Keratinocyte (primary cell): ENCODE results near the gene SCARF2. TPM values are rescaled to one million over a fixed set of nuclear protein-coding genes. Genes with fewer than 3 reads are reported as not detected.

ENCODE experiments used
- DNase-seq: peaks from one replicate; pipeline ENCODE4 v3.0.0-alpha.2; 2011; ENCODE audit warnings: low read depth, missing footprints, low spot score
- FAIRE-seq: peaks from 2 replicates; lab custom pipeline; 2011; peaks lifted over from hg19 to GRCh38; lab: Jason Lieb, UNC
- H2AFZ ChIP-seq: 2 replicates; pipeline ENCODE4 v1.6.0; 2012; ENCODE audit warnings: low read length, control low read depth, inconsistent platforms; ENCODE audit not compliant: control insufficient read depth
- H3K27ac ChIP-seq: 2 replicates; pipeline ENCODE4 v1.5.1; 2011; ENCODE audit warnings: low read length; ENCODE audit not compliant: control insufficient read depth, insufficient read depth
- H3K27me3 ChIP-seq: 3 replicates; pipeline ENCODE4 v1.6.0; 2011; ENCODE audit warnings: low read length; ENCODE audit not compliant: control insufficient read depth, insufficient read depth; ENCODE audit errors: extremely low read depth
- H3K36me3 ChIP-seq, 2 experiments: 2 replicates in 1 of 2; 3 replicates in 1 of 2; pipeline ENCODE4 v1.5.1; 2011; ENCODE audit warnings: low read length in 2 of 2, mild to moderate bottlenecking in 1 of 2; ENCODE audit not compliant: control insufficient read depth in 2 of 2, insufficient read depth in 2 of 2; ENCODE audit errors: extremely low read depth in 1 of 2
- H3K4me1 ChIP-seq: 3 replicates; pipeline ENCODE4 v1.5.1; 2011; ENCODE audit warnings: low read length; ENCODE audit not compliant: control insufficient read depth, insufficient read depth; ENCODE audit errors: extremely low read depth
- H3K4me2 ChIP-seq: 3 replicates; pipeline ENCODE4 v1.6.0; 2011; ENCODE audit warnings: low read depth, low read length; ENCODE audit not compliant: control insufficient read depth, insufficient read depth; ENCODE audit errors: extremely low read depth
- H3K4me3 ChIP-seq, 3 experiments: fragments of 200-600 bp in 1 of 3; sonication (generic) in 1 of 3; 2 replicates in 2 of 3; 3 replicates in 1 of 3; pipeline ENCODE4 v1.5.1; 2011 to 2016; ENCODE audit warnings: low read length in 3 of 3, mild to moderate bottlenecking in 3 of 3, control low read depth in 2 of 3, inconsistent platforms in 1 of 3, low read depth in 1 of 3, mixed read lengths in 1 of 3, mixed run types in 1 of 3, moderate library complexity in 1 of 3; ENCODE audit not compliant: control insufficient read depth in 2 of 3, insufficient read depth in 2 of 3; ENCODE audit errors: extremely low read depth in 1 of 3
- H3K79me2 ChIP-seq: 2 replicates; pipeline ENCODE4 v1.6.0; 2012; ENCODE audit warnings: low read length; ENCODE audit not compliant: control insufficient read depth, insufficient read depth
- H3K9ac ChIP-seq: 3 replicates; pipeline ENCODE4 v1.6.0; 2011; ENCODE audit warnings: low read length; ENCODE audit not compliant: control insufficient read depth, insufficient read depth; ENCODE audit errors: extremely low read depth
- H3K9me1 ChIP-seq: 3 replicates; pipeline ENCODE4 v1.6.0; 2011; ENCODE audit warnings: low read length; ENCODE audit not compliant: control insufficient read depth, insufficient read depth; ENCODE audit errors: extremely low read depth
- H3K9me3 ChIP-seq: 2 replicates; pipeline ENCODE4 v1.5.1; 2012; ENCODE audit warnings: low read depth, low read length; ENCODE audit not compliant: control insufficient read depth
- H4K20me1 ChIP-seq: 3 replicates; pipeline ENCODE4 v1.6.0; 2011; ENCODE audit warnings: low read length; ENCODE audit not compliant: control insufficient read depth, insufficient read depth; ENCODE audit errors: extremely low read depth
- EZH2 ChIP-seq: IDR thresholded peaks from one replicate; pipeline ENCODE4 v1.6.1; 2012; ENCODE audit warnings: inconsistent platforms, mild to moderate bottlenecking, low read length, moderate library complexity
- dilution Hi-C: fragments of 300-500 bp; cut with MboI; formaldehyde crosslinking; loops from one replicate; pipeline ENCODE4 v1.7.0; 2020; ENCODE audit warnings: low sequenced_read_pairs; ENCODE audit not compliant: extremely low pct_ligation_motif_present
- polyA plus RNA-seq, 5 experiments: library from polyadenylated mRNA; depleted of rRNA in 3 of 5; stranded (reverse) in 3 of 5; stranded (forward) in 1 of 5; unstranded in 1 of 5; fragments of >200 nt; gene quantifications; 1 replicate in 1 of 5; 2 replicates in 3 of 5; 3 replicates in 1 of 5; pipeline versions ENCODE4 v1.2.1 to v1.2.3, GENCODE V29; 2011 to 2012; ENCODE audit warnings: missing spikeins in 2 of 5, low read depth in 1 of 5, low replicate concordance in 1 of 5
- TF ChIP-seq, protein P1 (sequence below), 3 experiments: IDR thresholded peaks in 1 of 3; conservative IDR thresholded peaks in 1 of 3; optimal IDR thresholded peaks in 1 of 3; 2 replicates in 2 of 3; 3 replicates in 1 of 3; pipeline versions ENCODE3 to v1.5.1; 2011; ENCODE audit warnings: low read length in 3 of 3, mild to moderate bottlenecking in 3 of 3, moderate library complexity in 2 of 3, control low read depth in 1 of 3, inconsistent platforms in 1 of 3; ENCODE audit not compliant: insufficient read depth in 2 of 3; ENCODE audit errors: extremely low read depth in 1 of 3

SCARF2 gene
- polyA plus RNA-seq, 1 donor (not counting 4 experiments of a cell fraction or from before 2014, with no cell fraction given): 0.05 TPM

- H3K27ac ChIP-seq: no peak overlapping the region
- dilution Hi-C loops: no loop called here
- no peaks in the 10 kb centered on the region for H3K4me1 ChIP-seq
- TF ChIP-seq EZH2: no peak
- TF ChIP-seq, protein P1, sequence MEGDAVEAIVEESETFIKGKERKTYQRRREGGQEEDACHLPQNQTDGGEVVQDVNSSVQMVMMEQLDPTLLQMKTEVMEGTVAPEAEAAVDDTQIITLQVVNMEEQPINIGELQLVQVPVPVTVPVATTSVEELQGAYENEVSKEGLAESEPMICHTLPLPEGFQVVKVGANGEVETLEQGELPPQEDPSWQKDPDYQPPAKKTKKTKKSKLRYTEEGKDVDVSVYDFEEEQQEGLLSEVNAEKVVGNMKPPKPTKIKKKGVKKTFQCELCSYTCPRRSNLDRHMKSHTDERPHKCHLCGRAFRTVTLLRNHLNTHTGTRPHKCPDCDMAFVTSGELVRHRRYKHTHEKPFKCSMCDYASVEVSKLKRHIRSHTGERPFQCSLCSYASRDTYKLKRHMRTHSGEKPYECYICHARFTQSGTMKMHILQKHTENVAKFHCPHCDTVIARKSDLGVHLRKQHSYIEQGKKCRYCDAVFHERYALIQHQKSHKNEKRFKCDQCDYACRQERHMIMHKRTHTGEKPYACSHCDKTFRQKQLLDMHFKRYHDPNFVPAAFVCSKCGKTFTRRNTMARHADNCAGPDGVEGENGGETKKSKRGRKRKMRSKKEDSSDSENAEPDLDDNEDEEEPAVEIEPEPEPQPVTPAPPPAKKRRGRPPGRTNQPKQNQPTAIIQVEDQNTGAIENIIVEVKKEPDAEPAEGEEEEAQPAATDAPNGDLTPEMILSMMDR (optimal IDR thresholded peaks at IDR 0.05 in 1 of 3, IDR thresholded peaks at IDR 0.05 in 1 of 3, conservative IDR thresholded peaks at IDR 0.05 in 1 of 3; ENCODE audit: extremely low read depth in 1 of 3, insufficient read depth in 2 of 3, low read length in 3 of 3): no peak
- no peak overlapping the region for H3K9ac ChIP-seq
- no peaks in the 10 kb centered on the region for H4K20me1 ChIP-seq
- H3K9me1 ChIP-seq: no peaks in the 10 kb centered on the region
- H3K4me2 ChIP-seq: no peak overlapping the region
- peaks cover 0 to 9% of the 10 kb centered on the region in 2 experiments for H3K36me3 ChIP-seq
- DNase-seq (no peak), FAIRE-seq (no peak)
- H3K4me3 ChIP-seq: no peak overlapping the region
- H3K79me2 ChIP-seq: no peaks in the 10 kb centered on the region
- H2AFZ ChIP-seq: no peak overlapping the region
- no peaks in the 10 kb centered on the region for H3K27me3 ChIP-seq
- no peaks in the 10 kb centered on the region for H3K9me3 ChIP-seq
Measured at GRCh38 chr22:20465759-20466077, 28.1 kb upstream of the SCARF2 start.

DNA sequence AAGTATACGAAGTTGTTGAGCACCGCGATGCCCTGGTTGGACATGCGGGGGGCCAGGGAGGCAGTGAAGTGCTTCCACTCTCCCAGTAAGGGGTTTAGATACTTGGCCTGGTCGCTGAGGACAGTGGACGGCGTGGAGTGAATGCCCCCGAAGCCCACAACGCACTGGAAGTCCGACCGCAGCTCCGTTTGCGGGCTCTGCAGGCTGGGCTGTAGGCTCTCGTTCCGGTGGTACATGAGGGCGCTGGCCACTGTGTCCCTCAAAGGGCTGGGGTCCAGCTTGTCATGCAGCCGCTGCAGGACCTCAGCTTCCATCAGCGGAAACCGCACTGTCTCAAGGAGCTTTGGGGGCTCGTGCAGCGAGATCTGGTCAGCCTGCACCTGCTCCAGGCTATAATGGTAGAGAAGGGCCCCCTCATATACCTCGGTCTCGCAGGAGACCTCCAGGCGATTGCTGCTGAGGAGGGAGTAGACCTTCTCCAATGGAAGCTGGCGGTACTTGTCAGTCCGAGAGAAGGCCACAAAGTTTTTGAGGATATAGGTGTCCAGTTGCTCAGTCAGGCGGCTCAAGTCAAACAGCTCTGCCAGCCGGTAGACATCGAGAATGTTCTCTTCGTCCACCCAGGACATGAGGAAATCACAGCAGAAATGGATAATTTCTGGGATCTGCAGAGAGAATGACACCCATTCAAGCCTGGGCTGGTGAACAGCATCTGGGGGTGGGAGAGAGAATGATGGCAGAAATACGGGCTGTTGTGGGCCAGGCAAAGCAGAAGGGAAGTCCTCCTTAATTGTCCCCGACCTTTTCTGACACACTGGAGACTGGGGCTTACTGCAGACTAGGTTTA is 27.5 kb upstream of the SCARF2 start:
- H2AFZ ChIP-seq: no peak overlapping the region
- no peaks in the 10 kb centered on the region for H3K9me1 ChIP-seq
- no peaks in the 10 kb centered on the region for H3K4me1 ChIP-seq
- H3K27me3 ChIP-seq: no peaks in the 10 kb centered on the region
- H4K20me1 ChIP-seq: no peaks in the 10 kb centered on the region
- FAIRE-seq (no peak), DNase-seq (no peak)
- no peaks in the 10 kb centered on the region for H3K79me2 ChIP-seq
- H3K9me3 ChIP-seq: no peaks in the 10 kb centered on the region
- H3K36me3 ChIP-seq: peaks cover 0 to 9% of the 10 kb centered on the region in 2 experiments
- TF ChIP-seq, protein P1 (optimal IDR thresholded peaks at IDR 0.05 in 1 of 3, IDR thresholded peaks at IDR 0.05 in 1 of 3, conservative IDR thresholded peaks at IDR 0.05 in 1 of 3; ENCODE audit: extremely low read depth in 1 of 3, insufficient read depth in 2 of 3, low read length in 3 of 3): no peak
- no peak for TF ChIP-seq EZH2
- H3K4me3 ChIP-seq: no peak overlapping the region
- H3K4me2 ChIP-seq: no peak overlapping the region
- dilution Hi-C loops: no loop called here
- H3K9ac ChIP-seq: no peak overlapping the region
- H3K27ac ChIP-seq: no peak overlapping the region
